Measurements from ENCODE around the gene LDB2.

GRCh38 chr4:16852228-16852627 is 46.2 kb downstream of the LDB2 start:
- no peak for TF ChIP-seq POLR2A (IDR thresholded peaks at IDR 0.05; ENCODE audit: extremely low read depth, insufficient read length)
- TF ChIP-seq CTCF (IDR thresholded peaks at IDR 0.05; ENCODE audit: low read depth, low read length): no peak
- no peak for TF ChIP-seq MYC (IDR thresholded peaks at IDR 0.05; ENCODE audit: low read depth, low read length)
